Prostate gland (tissue), 2 donors: ENCODE results near the gene ZC3H10.

Experiments
- POLR2A ChIP-seq: fragments of 450-650 bp; IDR thresholded peaks from one replicate; pipeline ENCODE4 v1.6.1; 2016; ENCODE audit warnings: antibody characterized with exemption, mild to moderate bottlenecking
- POLR2AphosphoS5 ChIP-seq: sonication (generic); formaldehyde crosslinking; IDR thresholded peaks from one replicate; pipeline ENCODE4 v1.6.1; 2017; ENCODE audit warnings: antibody characterized with exemption
- TF ChIP-seq, protein P1 (sequence below), 4 experiments: fragments of 200-600 bp in 2 of 4; fragments of 450-650 bp in 2 of 4; sonication (generic) in 2 of 4; IDR thresholded peaks; 1 replicate in 3 of 4; 2 replicates in 1 of 4; pipeline ENCODE4 v1.5.1; 2016 to 2019; ENCODE audit warnings: antibody characterized with exemption in 4 of 4, mild to moderate bottlenecking in 2 of 4, moderate library complexity in 2 of 4

GRCh38 chr12:56158029-56158925 lies 40.2 kb downstream of the ZC3H10 start, which contains the start of gene MYL6:
- TF ChIP-seq, protein P1, sequence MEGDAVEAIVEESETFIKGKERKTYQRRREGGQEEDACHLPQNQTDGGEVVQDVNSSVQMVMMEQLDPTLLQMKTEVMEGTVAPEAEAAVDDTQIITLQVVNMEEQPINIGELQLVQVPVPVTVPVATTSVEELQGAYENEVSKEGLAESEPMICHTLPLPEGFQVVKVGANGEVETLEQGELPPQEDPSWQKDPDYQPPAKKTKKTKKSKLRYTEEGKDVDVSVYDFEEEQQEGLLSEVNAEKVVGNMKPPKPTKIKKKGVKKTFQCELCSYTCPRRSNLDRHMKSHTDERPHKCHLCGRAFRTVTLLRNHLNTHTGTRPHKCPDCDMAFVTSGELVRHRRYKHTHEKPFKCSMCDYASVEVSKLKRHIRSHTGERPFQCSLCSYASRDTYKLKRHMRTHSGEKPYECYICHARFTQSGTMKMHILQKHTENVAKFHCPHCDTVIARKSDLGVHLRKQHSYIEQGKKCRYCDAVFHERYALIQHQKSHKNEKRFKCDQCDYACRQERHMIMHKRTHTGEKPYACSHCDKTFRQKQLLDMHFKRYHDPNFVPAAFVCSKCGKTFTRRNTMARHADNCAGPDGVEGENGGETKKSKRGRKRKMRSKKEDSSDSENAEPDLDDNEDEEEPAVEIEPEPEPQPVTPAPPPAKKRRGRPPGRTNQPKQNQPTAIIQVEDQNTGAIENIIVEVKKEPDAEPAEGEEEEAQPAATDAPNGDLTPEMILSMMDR (IDR thresholded peaks at IDR 0.05): peak in 1 of 4 experiments; percentile 18
- peak; percentile 100 for TF ChIP-seq POLR2A
- peak; percentile 100 for TF ChIP-seq POLR2AphosphoS5
